Activated T-cell treated with anti-CD3 and anti-CD28 coated beads, Interleukin-2, amount 50 U/mL, for 72 hours (primary cell): ENCODE measurements around the gene ABTB2. TPM values are rescaled to one million over a fixed set of nuclear protein-coding genes. Genes with fewer than 3 reads are reported as not detected.

Source experiments
- ATAC-seq, 2 donors: fragments of 150-1000 bp; cut with Tn5 transposase; replicated peaks in 1 of 2; 2 replicates each; pipeline ENCODE4 v1.10.0; 2021; ENCODE audit warnings: moderate library complexity in 2 of 2, mild to moderate bottlenecking in 1 of 2
- DNase-seq, 2 donors: peaks; one replicate each; pipeline ENCODE4 v3.0.0; 2021 to 2022; ENCODE audit warnings: mixed read lengths in 1 of 2
- H3K27ac Mint-ChIP-seq: one replicate; pipeline ENCODE4 v1.8.0; 2022; ENCODE audit warnings: mild to moderate bottlenecking, moderate library complexity, mixed read lengths
- H3K27me3 Mint-ChIP-seq: one replicate; pipeline ENCODE4 v1.8.0; 2022; ENCODE audit warnings: low read depth, mixed read lengths
- H3K36me3 Mint-ChIP-seq, 2 donors: one replicate each; pipeline ENCODE4 v1.8.0; 2022; ENCODE audit warnings: mixed read lengths in 2 of 2, mild to moderate bottlenecking in 1 of 2; ENCODE audit not compliant: insufficient read depth in 2 of 2
- H3K4me1 Mint-ChIP-seq: one replicate; pipeline ENCODE4 v1.8.0; 2022; ENCODE audit warnings: low read depth, mixed read lengths
- H3K4me3 Mint-ChIP-seq, 2 donors: one replicate each; pipeline ENCODE4 v1.8.0; 2022; ENCODE audit warnings: mild to moderate bottlenecking in 2 of 2, mixed read lengths in 2 of 2, moderate library complexity in 2 of 2
- H3K9me3 Mint-ChIP-seq, 2 donors: one replicate each; pipeline ENCODE4 v1.8.0; 2022; ENCODE audit warnings: mixed read lengths in 2 of 2
- total RNA-seq, 2 donors: library from RNA; stranded (reverse); gene quantifications; one replicate each; pipeline ENCODE4 v1.2.3, GENCODE V29; 2022

ABTB2 gene
- total RNA-seq, 2 donors from 2014 or later, result 2.2 to 5.6 TPM

- no peak overlapping the region for H3K27ac Mint-ChIP-seq
- H3K4me1 Mint-ChIP-seq, result peaks cover 13% of the 10 kb centered on the region
- H3K9me3 Mint-ChIP-seq, result no peaks in the 10 kb centered on the region
- H3K36me3 Mint-ChIP-seq, result no peaks in the 10 kb centered on the region
- H3K27me3 Mint-ChIP-seq, result no peaks in the 10 kb centered on the region
- no peak for ATAC-seq
- no peak for DNase-seq
- H3K4me3 Mint-ChIP-seq, result no peak overlapping the region
These were observed 93.3 kb downstream of the ABTB2 start for GRCh38 chr11:34264303-34265110.

GRCh38 chr11:34263441-34264091, 94.2 kb downstream of the ABTB2 start:
- H3K36me3 Mint-ChIP-seq, result no peaks in the 10 kb centered on the region
- H3K4me3 Mint-ChIP-seq, result no peak overlapping the region
- peaks cover 7% of the 10 kb centered on the region for H3K27me3 Mint-ChIP-seq
- peaks cover 13% of the 10 kb centered on the region for H3K4me1 Mint-ChIP-seq
- ATAC-seq (no peak), DNase-seq (no peak)
- no peak overlapping the region for H3K27ac Mint-ChIP-seq
- H3K9me3 Mint-ChIP-seq, result no peaks in the 10 kb centered on the region

GRCh38 chr11:34262531-34263081, 95.2 kb downstream of the ABTB2 start:
- peaks cover 13% of the 10 kb centered on the region for H3K4me1 Mint-ChIP-seq
- no peaks in the 10 kb centered on the region for H3K36me3 Mint-ChIP-seq
- no peak for ATAC-seq
- H3K27ac Mint-ChIP-seq, result no peak overlapping the region
- H3K4me3 Mint-ChIP-seq, result no peak overlapping the region
- DNase-seq, result no peak
- no peaks in the 10 kb centered on the region for H3K9me3 Mint-ChIP-seq
- H3K27me3 Mint-ChIP-seq, result peaks cover 7% of the 10 kb centered on the region

- peaks cover 12% of the 10 kb centered on the region for H3K27me3 Mint-ChIP-seq
- no peaks in the 10 kb centered on the region for H3K9me3 Mint-ChIP-seq
- no peaks in the 10 kb centered on the region for H3K36me3 Mint-ChIP-seq
- no peak for ATAC-seq
- H3K4me3 Mint-ChIP-seq, result no peak overlapping the region
- DNase-seq, result no peak
- H3K4me1 Mint-ChIP-seq, result peaks cover 7% of the 10 kb centered on the region
- H3K27ac Mint-ChIP-seq, result no peak overlapping the region
These were observed 96.0 kb downstream of the ABTB2 start for GRCh38 chr11:34261820-34262219.

GRCh38 chr11:34261095-34261494, 96.7 kb downstream of the ABTB2 start:
- no peak overlapping the region for H3K4me3 Mint-ChIP-seq
- no peaks in the 10 kb centered on the region for H3K36me3 Mint-ChIP-seq
- DNase-seq (no peak), ATAC-seq (no peak)
- H3K27ac Mint-ChIP-seq, result no peak overlapping the region
- peaks cover under 1% of the 10 kb centered on the region for H3K4me1 Mint-ChIP-seq
- H3K9me3 Mint-ChIP-seq, result no peaks in the 10 kb centered on the region
- H3K27me3 Mint-ChIP-seq, result peaks cover 19% of the 10 kb centered on the region

- no peaks in the 10 kb centered on the region for H3K36me3 Mint-ChIP-seq
- no peaks in the 10 kb centered on the region for H3K4me1 Mint-ChIP-seq
- H3K27ac Mint-ChIP-seq, result no peak overlapping the region
These were observed 97.7 kb downstream of the ABTB2 start for GRCh38 chr11:34260072-34260575.

GRCh38 chr11:34259087-34259486, 98.7 kb downstream of the ABTB2 start:
- H3K4me3 Mint-ChIP-seq, result no peak overlapping the region
- H3K9me3 Mint-ChIP-seq, result no peaks in the 10 kb centered on the region
- peaks cover 24% of the 10 kb centered on the region for H3K27me3 Mint-ChIP-seq
- H3K4me1 Mint-ChIP-seq, result no peaks in the 10 kb centered on the region
- H3K27ac Mint-ChIP-seq, result no peak overlapping the region
- no peak for ATAC-seq
- H3K36me3 Mint-ChIP-seq, result no peaks in the 10 kb centered on the region
- DNase-seq, result no peak

More at GRCh38 chr11:34260072-34260575, 97.7 kb downstream of the ABTB2 start:
- no peak for DNase-seq
- Mint-ChIP-seq H3K9me3 (no peaks in the 10 kb centered on the region), H3K27me3 (peaks cover 23% of the 10 kb centered on the region), H3K4me3 (no peak overlapping the region)
- no peak for ATAC-seq

- no peaks in the 10 kb centered on the region for H3K36me3 Mint-ChIP-seq
- no peak overlapping the region for H3K27ac Mint-ChIP-seq
- DNase-seq (no peak), ATAC-seq (no peak)
- H3K27me3 Mint-ChIP-seq, result peaks cover 42% of the 10 kb centered on the region
- peaks cover 6% of the 10 kb centered on the region for H3K4me1 Mint-ChIP-seq
- H3K4me3 Mint-ChIP-seq, result no peak overlapping the region
- no peaks in the 10 kb centered on the region for H3K9me3 Mint-ChIP-seq
These were observed 101.2 kb downstream of the ABTB2 start for GRCh38 chr11:34256626-34257025.

- Mint-ChIP-seq H3K27me3 (peaks cover 43% of the 10 kb centered on the region), H3K9me3 (no peaks in the 10 kb centered on the region)
These were observed 101.7 kb downstream of the ABTB2 start for GRCh38 chr11:34256150-34256549.

GRCh38 chr11:34255101-34255500, 102.7 kb downstream of the ABTB2 start:
- Mint-ChIP-seq H3K36me3 (no peaks in the 10 kb centered on the region), H3K4me3 (no peak overlapping the region), H3K27me3 (peaks cover 54% of the 10 kb centered on the region), H3K27ac (no peak overlapping the region), H3K4me1 (peaks cover 21% of the 10 kb centered on the region), H3K9me3 (no peaks in the 10 kb centered on the region)
- ATAC-seq (no peak), DNase-seq (no peak)

More at GRCh38 chr11:34256150-34256549, 101.7 kb downstream of the ABTB2 start:
- DNase-seq (no peak), ATAC-seq (no peak)
- no peaks in the 10 kb centered on the region for H3K36me3 Mint-ChIP-seq
- no peak overlapping the region for H3K4me3 Mint-ChIP-seq
- no peak overlapping the region for H3K27ac Mint-ChIP-seq
- peaks cover 10% of the 10 kb centered on the region for H3K4me1 Mint-ChIP-seq

- H3K9me3 Mint-ChIP-seq, result no peaks in the 10 kb centered on the region
- no peak for DNase-seq
- no peak overlapping the region for H3K27ac Mint-ChIP-seq
These were observed 103.8 kb downstream of the ABTB2 start for GRCh38 chr11:34254011-34254410.

GRCh38 chr11:34252651-34253050, 105.2 kb downstream of the ABTB2 start:
- Mint-ChIP-seq H3K9me3 (no peaks in the 10 kb centered on the region), H3K36me3 (peaks cover 0 to 1% of the 10 kb centered on the region in 2 donors), H3K27ac (no peak overlapping the region), H3K27me3 (peaks cover 55% of the 10 kb centered on the region), H3K4me1 (peaks cover 45% of the 10 kb centered on the region), H3K4me3 (no peak overlapping the region)
- DNase-seq (no peak), ATAC-seq (no peak)

More at GRCh38 chr11:34254011-34254410, 103.8 kb downstream of the ABTB2 start:
- no peak overlapping the region for H3K4me3 Mint-ChIP-seq
- peaks cover 32% of the 10 kb centered on the region for H3K4me1 Mint-ChIP-seq
- ATAC-seq, result no peak
- peaks cover 59% of the 10 kb centered on the region for H3K27me3 Mint-ChIP-seq
- no peaks in the 10 kb centered on the region for H3K36me3 Mint-ChIP-seq

GRCh38 chr11:34252015-34252414, 105.8 kb downstream of the ABTB2 start:
- no peaks in the 10 kb centered on the region for H3K9me3 Mint-ChIP-seq
- peaks cover 52% of the 10 kb centered on the region for H3K4me1 Mint-ChIP-seq
- peaks cover 0 to 1% of the 10 kb centered on the region in 2 donors for H3K36me3 Mint-ChIP-seq

More at GRCh38 chr11:34252015-34252414, 105.8 kb downstream of the ABTB2 start:
- ATAC-seq (no peak), DNase-seq (no peak)
- no peak overlapping the region for H3K4me3 Mint-ChIP-seq
- peaks cover 52% of the 10 kb centered on the region for H3K27me3 Mint-ChIP-seq
- no peak overlapping the region for H3K27ac Mint-ChIP-seq
